NT2/D1 (cell line): Measurements from ENCODE around the gene KLF7.

ENCODE experiments used
- DNase-seq: peaks from one replicate; pipeline ENCODE4 v3.0.0-alpha.2; 2011; ENCODE audit warnings: low read depth, low spot score
- H3K27me3 ChIP-seq: 2 replicates; pipeline ENCODE4 v1.6.0; 2011; ENCODE audit warnings: mild to moderate bottlenecking; ENCODE audit not compliant: insufficient read length, insufficient read depth
- H3K36me3 ChIP-seq: 2 replicates; pipeline ENCODE4 v1.6.1; 2011; ENCODE audit warnings: mild to moderate bottlenecking, low read length, mixed read lengths; ENCODE audit not compliant: insufficient read depth, insufficient read length
- H3K4me1 ChIP-seq: 2 replicates; pipeline ENCODE4 v1.5.1; 2011; ENCODE audit not compliant: insufficient read depth, insufficient read length
- H3K4me3 ChIP-seq: 2 replicates; pipeline ENCODE4 v1.5.1; 2011; ENCODE audit warnings: low read depth; ENCODE audit not compliant: insufficient read length
- H3K9ac ChIP-seq: 2 replicates; pipeline ENCODE4 v1.6.0; 2011; ENCODE audit warnings: low read depth; ENCODE audit not compliant: insufficient read length
- H3K9me3 ChIP-seq: 2 replicates; pipeline ENCODE4 v1.5.1; 2011; ENCODE audit warnings: mild to moderate bottlenecking, low read length; ENCODE audit not compliant: insufficient read depth
- SUZ12 ChIP-seq: IDR thresholded peaks from 2 replicates; pipeline ENCODE4 v1.6.1; 2011; ENCODE audit not compliant: insufficient read length, insufficient read depth; ENCODE audit errors: extremely low read depth
- YY1 ChIP-seq: IDR thresholded peaks from 2 replicates; pipeline ENCODE4 v1.6.1; 2011; ENCODE audit not compliant: insufficient read length, insufficient read depth
- ZNF274 ChIP-seq: IDR thresholded peaks from 2 replicates; pipeline ENCODE4 v1.6.1; 2011; ENCODE audit warnings: mild to moderate bottlenecking, low read depth, low read length

The KLF7 gene

DNA sequence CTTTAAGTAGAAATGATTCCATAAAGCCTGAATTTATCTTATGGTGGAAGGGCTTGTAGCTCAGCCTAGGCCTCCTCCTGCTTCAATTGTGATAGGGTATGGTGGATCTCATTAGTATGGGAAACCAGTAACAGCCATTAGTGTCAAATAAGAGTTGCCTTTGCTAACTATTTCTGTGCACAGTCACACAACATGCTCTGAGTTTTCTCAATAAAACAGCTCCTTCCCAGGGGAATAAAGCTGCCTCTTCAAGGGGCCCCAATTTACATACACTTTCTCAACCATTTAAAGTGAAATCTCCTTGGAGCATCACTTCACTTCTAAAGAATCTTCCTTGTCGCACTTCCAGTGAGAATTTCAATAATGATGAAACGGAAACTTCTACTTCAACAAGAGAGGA, 53.4 kb downstream of the KLF7 start:
- Histone ChIP-seq H3K9me3 (no peaks in the 10 kb centered on the region), H3K4me3 (no peak overlapping the region), H3K36me3 (peaks cover 38% of the 10 kb centered on the region), H3K27me3 (no peaks in the 10 kb centered on the region), H3K9ac (no peak overlapping the region), H3K4me1 (no peaks in the 10 kb centered on the region)
- no peak for DNase-seq
- TF ChIP-seq ZNF274 (no peak), YY1 (no peak), SUZ12 (no peak)

DNA sequence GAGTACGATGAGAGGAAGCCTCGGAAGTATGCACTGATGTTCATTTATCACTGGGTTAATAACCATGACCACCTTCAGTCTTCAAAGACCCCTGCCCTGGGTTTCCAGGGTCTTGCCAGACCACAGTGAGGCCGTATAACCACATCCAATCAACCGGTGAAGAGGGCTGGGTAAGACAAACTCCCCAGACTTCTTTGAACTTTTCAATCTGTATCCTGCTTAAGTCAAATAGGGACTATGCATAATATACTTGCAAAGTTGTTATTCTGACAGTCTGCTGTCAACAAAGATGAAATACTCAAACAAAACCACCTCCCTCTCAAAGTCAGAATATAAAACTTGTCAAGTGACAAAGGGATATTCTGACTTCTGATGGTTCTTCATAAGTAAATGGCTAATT, 54.0 kb downstream of the KLF7 start:
- DNase-seq = no peak
- Histone ChIP-seq H3K4me1 (no peaks in the 10 kb centered on the region), H3K9ac (no peak overlapping the region), H3K4me3 (no peak overlapping the region), H3K36me3 (peaks cover 43% of the 10 kb centered on the region), H3K27me3 (no peaks in the 10 kb centered on the region), H3K9me3 (no peaks in the 10 kb centered on the region)
- TF ChIP-seq SUZ12 (no peak), ZNF274 (no peak), YY1 (no peak)

GRCh38 chr2:207110715-207111114, 55.0 kb downstream of the KLF7 start:
- Histone ChIP-seq H3K4me1 (no peaks in the 10 kb centered on the region), H3K36me3 (peaks cover 50% of the 10 kb centered on the region), H3K9me3 (no peaks in the 10 kb centered on the region), H3K4me3 (no peak overlapping the region), H3K9ac (no peak overlapping the region), H3K27me3 (no peaks in the 10 kb centered on the region)
- TF ChIP-seq SUZ12 (no peak), YY1 (no peak), ZNF274 (no peak)
- no peak for DNase-seq

DNA sequence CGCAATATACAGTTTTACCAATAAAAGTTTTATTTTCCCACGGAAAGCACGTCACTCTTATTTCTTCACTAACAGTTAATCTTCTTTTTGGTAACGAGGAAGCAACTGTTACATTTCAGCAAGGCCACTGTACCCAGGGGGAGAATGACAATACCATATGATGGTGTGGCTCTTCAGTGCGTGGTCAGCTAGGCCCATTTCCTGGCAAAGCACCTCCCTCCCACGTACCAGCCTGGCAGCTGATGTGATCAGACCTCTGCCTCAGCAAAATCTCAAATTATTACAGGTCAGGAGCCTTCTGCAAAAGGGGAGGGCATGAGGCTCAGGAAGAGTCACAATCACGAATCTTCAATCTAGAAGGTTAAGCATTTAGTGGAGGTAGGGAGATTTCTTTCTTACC, 55.4 kb downstream of the KLF7 start:
- no peak for TF ChIP-seq YY1
- no peak for TF ChIP-seq ZNF274
- TF ChIP-seq SUZ12 = no peak
- Histone ChIP-seq H3K36me3 (peaks cover 52% of the 10 kb centered on the region), H3K9me3 (no peaks in the 10 kb centered on the region), H3K27me3 (no peaks in the 10 kb centered on the region), H3K9ac (no peak overlapping the region), H3K4me3 (no peak overlapping the region), H3K4me1 (no peaks in the 10 kb centered on the region)
- no peak for DNase-seq

- Histone ChIP-seq H3K9me3 (no peaks in the 10 kb centered on the region), H3K36me3 (peaks cover 57% of the 10 kb centered on the region), H3K9ac (no peak overlapping the region), H3K4me1 (no peaks in the 10 kb centered on the region), H3K27me3 (no peaks in the 10 kb centered on the region), H3K4me3 (no peak overlapping the region)
- no peak for DNase-seq
- no peak for TF ChIP-seq SUZ12
Observed at GRCh38 chr2:207109768-207110167, 56.0 kb downstream of the KLF7 start.

DNA sequence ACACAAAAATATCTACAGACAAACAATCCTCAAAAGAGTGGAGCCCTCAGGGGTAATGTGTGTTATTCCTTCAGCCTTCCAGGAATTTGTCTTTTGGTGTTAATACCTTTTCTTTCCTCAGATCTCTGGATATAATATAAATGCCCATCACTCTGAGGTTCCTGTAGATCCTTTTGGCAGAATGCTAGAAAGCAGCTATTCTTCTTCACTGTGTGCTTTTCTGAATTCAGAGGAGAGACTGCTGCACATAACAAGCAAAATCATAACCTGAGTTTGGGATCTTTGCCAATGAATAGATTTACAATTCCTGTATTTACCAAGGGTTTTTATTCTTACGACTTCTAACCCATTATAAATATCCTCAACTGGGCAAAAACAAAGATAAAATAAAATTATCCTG, 57.3 kb downstream of the KLF7 start:
- Histone ChIP-seq H3K4me3 (no peak overlapping the region), H3K4me1 (no peaks in the 10 kb centered on the region), H3K36me3 (peaks cover 69% of the 10 kb centered on the region), H3K9ac (no peak overlapping the region), H3K27me3 (no peaks in the 10 kb centered on the region), H3K9me3 (no peaks in the 10 kb centered on the region)
- no peak for TF ChIP-seq SUZ12
- DNase-seq = no peak

DNA sequence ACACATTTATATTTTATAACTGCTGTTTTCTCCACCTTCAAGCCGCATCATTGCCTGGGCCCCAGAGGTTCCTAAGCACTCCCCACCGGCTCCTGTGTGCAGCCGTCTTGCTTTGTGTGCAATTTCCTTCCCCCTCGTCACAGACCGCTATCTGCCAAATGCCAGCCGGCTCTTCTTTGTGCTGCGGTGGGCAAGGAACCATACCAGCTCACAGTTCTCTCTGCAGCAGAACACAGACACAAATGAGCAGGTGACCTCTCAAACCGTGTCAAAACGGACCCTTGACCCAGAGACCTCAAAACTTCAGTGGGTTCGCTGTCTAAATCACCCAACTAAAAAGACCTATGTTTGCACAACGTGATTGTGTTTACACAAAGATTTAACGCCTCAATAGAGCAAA, 58.2 kb downstream of the KLF7 start:
- H3K4me3 ChIP-seq = no peak overlapping the region
- TF ChIP-seq SUZ12 = no peak
- TF ChIP-seq YY1 = no peak
- TF ChIP-seq ZNF274 = no peak
- H3K9ac ChIP-seq = no peak overlapping the region
- no peaks in the 10 kb centered on the region for H3K27me3 ChIP-seq
- H3K4me1 ChIP-seq = no peaks in the 10 kb centered on the region
- peaks cover 73% of the 10 kb centered on the region for H3K36me3 ChIP-seq
- DNase-seq = no peak
- H3K9me3 ChIP-seq = no peaks in the 10 kb centered on the region

DNA sequence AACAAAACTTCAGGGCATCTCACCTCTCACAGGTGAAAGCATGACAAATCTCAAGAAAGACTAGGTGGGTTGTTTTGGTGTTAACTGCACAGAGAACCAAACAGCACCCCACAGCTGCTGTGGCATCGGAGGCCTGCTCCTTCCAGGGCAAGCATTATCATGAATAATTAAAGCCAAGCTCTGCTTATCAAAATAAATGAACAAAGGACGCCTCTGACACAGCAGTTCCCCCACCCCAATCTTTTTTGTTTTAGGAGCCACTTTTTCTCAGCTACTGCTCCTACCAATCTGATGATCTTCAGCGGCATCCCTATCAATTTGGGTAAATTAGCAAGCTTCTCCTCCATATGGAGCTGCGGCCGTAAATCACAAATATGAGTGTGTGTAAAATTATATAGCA, 58.6 kb downstream of the KLF7 start:
- H3K4me3 ChIP-seq = no peak overlapping the region
- DNase-seq = no peak
- no peaks in the 10 kb centered on the region for H3K4me1 ChIP-seq
- TF ChIP-seq SUZ12 (no peak), YY1 (no peak), ZNF274 (no peak)
- H3K9me3 ChIP-seq = no peaks in the 10 kb centered on the region
- no peaks in the 10 kb centered on the region for H3K27me3 ChIP-seq
- peaks cover 71% of the 10 kb centered on the region for H3K36me3 ChIP-seq
- no peak overlapping the region for H3K9ac ChIP-seq

- H3K27me3 ChIP-seq = no peaks in the 10 kb centered on the region
- H3K9me3 ChIP-seq = no peaks in the 10 kb centered on the region
- TF ChIP-seq ZNF274 (no peak), SUZ12 (no peak), YY1 (no peak)
- H3K4me1 ChIP-seq = no peaks in the 10 kb centered on the region
- DNase-seq = no peak
- H3K36me3 ChIP-seq = peaks cover 62% of the 10 kb centered on the region
- H3K4me3 ChIP-seq = no peak overlapping the region
- H3K9ac ChIP-seq = no peak overlapping the region
Observed at GRCh38 chr2:207103132-207103531, 62.6 kb downstream of the KLF7 start.
